Measurements from ENCODE around the gene STX8.

- TF ChIP-seq YY1 (IDR thresholded peaks at IDR 0.05) (no peak), JUND (IDR thresholded peaks at IDR 0.05) (no peak), TAF1 (conservative IDR thresholded peaks at IDR 0.05) (no peak), ATF3 (IDR thresholded peaks at IDR 0.05) (no peak)
- TF ChIP-seq, protein P1, sequence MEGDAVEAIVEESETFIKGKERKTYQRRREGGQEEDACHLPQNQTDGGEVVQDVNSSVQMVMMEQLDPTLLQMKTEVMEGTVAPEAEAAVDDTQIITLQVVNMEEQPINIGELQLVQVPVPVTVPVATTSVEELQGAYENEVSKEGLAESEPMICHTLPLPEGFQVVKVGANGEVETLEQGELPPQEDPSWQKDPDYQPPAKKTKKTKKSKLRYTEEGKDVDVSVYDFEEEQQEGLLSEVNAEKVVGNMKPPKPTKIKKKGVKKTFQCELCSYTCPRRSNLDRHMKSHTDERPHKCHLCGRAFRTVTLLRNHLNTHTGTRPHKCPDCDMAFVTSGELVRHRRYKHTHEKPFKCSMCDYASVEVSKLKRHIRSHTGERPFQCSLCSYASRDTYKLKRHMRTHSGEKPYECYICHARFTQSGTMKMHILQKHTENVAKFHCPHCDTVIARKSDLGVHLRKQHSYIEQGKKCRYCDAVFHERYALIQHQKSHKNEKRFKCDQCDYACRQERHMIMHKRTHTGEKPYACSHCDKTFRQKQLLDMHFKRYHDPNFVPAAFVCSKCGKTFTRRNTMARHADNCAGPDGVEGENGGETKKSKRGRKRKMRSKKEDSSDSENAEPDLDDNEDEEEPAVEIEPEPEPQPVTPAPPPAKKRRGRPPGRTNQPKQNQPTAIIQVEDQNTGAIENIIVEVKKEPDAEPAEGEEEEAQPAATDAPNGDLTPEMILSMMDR (IDR thresholded peaks at IDR 0.05; ENCODE audit: low read depth, low read length, missing input control): no peak
Observed at GRCh38 chr17:9594065-9594464, 18.4 kb upstream of the STX8 start.

All from liver (tissue), 3 donors.